Osteocyte (in vitro differentiated cells): ENCODE results near the gene PLEKHG4B. TPM values are rescaled to one million over a fixed set of nuclear protein-coding genes. Genes with fewer than 3 reads are reported as not detected.

Experiments
- DNase-seq: peaks from one replicate; pipeline ENCODE4 v3.0.0; 2021; ENCODE audit warnings: mixed read lengths; ENCODE audit not compliant: unreplicated experiment; ENCODE audit errors: extremely low spot score
- H3K27ac Mint-ChIP-seq: one replicate; pipeline ENCODE4 v1.8.0; 2021; ENCODE audit warnings: mild to moderate bottlenecking, mixed read lengths; ENCODE audit not compliant: unreplicated experiment
- H3K27me3 Mint-ChIP-seq: one replicate; pipeline ENCODE4 v1.8.0; 2021; ENCODE audit warnings: mixed read lengths; ENCODE audit not compliant: unreplicated experiment
- H3K36me3 Mint-ChIP-seq: one replicate; pipeline ENCODE4 v1.8.0; 2021; ENCODE audit warnings: mixed read lengths; ENCODE audit not compliant: unreplicated experiment
- H3K4me1 Mint-ChIP-seq: one replicate; pipeline ENCODE4 v1.8.0; 2021; ENCODE audit warnings: mixed read lengths; ENCODE audit not compliant: unreplicated experiment
- H3K4me3 Mint-ChIP-seq: one replicate; pipeline ENCODE4 v1.8.0; 2021; ENCODE audit warnings: mild to moderate bottlenecking, moderate library complexity, mixed read lengths; ENCODE audit not compliant: unreplicated experiment
- H3K9me3 Mint-ChIP-seq: one replicate; pipeline ENCODE4 v1.8.0; 2021; ENCODE audit warnings: mixed read lengths; ENCODE audit not compliant: unreplicated experiment
- total RNA-seq: library from RNA; stranded (reverse); gene quantifications from 2 replicates; pipeline ENCODE4 v1.2.1, GENCODE V29; 2021
- TF ChIP-seq, protein P1 (sequence below): fragments of 200-600 bp; sonication (generic); IDR thresholded peaks from 2 replicates; pipeline ENCODE4 v1.5.0; 2021; ENCODE audit warnings: antibody characterized with exemption, mild to moderate bottlenecking, moderate library complexity

Gene PLEKHG4B
- total RNA-seq, 1 donor from 2014 or later = 4.5 TPM

- Mint-ChIP-seq H3K4me1 (no peaks in the 10 kb centered on the region), H3K27me3 (peaks cover 28% of the 10 kb centered on the region), H3K27ac (no peak overlapping the region), H3K4me3 (no peak overlapping the region), H3K36me3 (peaks cover 20% of the 10 kb centered on the region), H3K9me3 (peaks cover 27% of the 10 kb centered on the region)
- TF ChIP-seq, protein P1, sequence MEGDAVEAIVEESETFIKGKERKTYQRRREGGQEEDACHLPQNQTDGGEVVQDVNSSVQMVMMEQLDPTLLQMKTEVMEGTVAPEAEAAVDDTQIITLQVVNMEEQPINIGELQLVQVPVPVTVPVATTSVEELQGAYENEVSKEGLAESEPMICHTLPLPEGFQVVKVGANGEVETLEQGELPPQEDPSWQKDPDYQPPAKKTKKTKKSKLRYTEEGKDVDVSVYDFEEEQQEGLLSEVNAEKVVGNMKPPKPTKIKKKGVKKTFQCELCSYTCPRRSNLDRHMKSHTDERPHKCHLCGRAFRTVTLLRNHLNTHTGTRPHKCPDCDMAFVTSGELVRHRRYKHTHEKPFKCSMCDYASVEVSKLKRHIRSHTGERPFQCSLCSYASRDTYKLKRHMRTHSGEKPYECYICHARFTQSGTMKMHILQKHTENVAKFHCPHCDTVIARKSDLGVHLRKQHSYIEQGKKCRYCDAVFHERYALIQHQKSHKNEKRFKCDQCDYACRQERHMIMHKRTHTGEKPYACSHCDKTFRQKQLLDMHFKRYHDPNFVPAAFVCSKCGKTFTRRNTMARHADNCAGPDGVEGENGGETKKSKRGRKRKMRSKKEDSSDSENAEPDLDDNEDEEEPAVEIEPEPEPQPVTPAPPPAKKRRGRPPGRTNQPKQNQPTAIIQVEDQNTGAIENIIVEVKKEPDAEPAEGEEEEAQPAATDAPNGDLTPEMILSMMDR = no peak
- DNase-seq = no peak
These were observed 27.6 kb downstream of the PLEKHG4B start for GRCh38 chr5:119486-120097.

DNA sequence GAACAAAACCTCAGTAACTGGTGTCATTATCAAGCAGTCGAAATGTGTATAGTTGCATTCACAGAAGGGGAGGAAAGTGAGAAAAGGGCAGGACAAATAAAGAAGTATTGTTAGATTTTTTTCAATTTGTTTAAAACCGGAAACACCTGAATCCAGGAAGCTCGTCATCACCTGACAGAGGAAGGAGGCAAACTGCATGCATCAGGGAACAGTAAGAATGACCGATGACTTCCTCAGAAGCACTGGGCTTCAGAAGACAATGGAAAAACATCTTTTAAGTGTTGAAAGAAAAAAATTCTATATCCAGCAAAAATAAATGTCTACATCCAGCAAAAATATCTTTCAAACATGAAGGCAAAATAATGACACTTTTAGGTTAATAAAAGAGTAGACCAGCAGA, 29.5 kb downstream of the PLEKHG4B start:
- no peak overlapping the region for H3K27ac Mint-ChIP-seq
- DNase-seq = no peak
- H3K9me3 Mint-ChIP-seq = peaks cover 31% of the 10 kb centered on the region
- no peak overlapping the region for H3K4me3 Mint-ChIP-seq
- TF ChIP-seq, protein P1 = no peak
- H3K36me3 Mint-ChIP-seq = peaks cover 22% of the 10 kb centered on the region
- no peaks in the 10 kb centered on the region for H3K4me1 Mint-ChIP-seq
- peaks cover 19% of the 10 kb centered on the region for H3K27me3 Mint-ChIP-seq

- peaks cover 34% of the 10 kb centered on the region for H3K9me3 Mint-ChIP-seq
- peaks cover 18% of the 10 kb centered on the region for H3K36me3 Mint-ChIP-seq
- TF ChIP-seq, protein P1 = no peak
- peaks cover 21% of the 10 kb centered on the region for H3K4me1 Mint-ChIP-seq
- H3K27me3 Mint-ChIP-seq = peaks cover 16% of the 10 kb centered on the region
- no peak overlapping the region for H3K27ac Mint-ChIP-seq
- H3K4me3 Mint-ChIP-seq = no peak overlapping the region
- DNase-seq = no peak
These were observed 33.8 kb downstream of the PLEKHG4B start for GRCh38 chr5:125815-126214.

DNA sequence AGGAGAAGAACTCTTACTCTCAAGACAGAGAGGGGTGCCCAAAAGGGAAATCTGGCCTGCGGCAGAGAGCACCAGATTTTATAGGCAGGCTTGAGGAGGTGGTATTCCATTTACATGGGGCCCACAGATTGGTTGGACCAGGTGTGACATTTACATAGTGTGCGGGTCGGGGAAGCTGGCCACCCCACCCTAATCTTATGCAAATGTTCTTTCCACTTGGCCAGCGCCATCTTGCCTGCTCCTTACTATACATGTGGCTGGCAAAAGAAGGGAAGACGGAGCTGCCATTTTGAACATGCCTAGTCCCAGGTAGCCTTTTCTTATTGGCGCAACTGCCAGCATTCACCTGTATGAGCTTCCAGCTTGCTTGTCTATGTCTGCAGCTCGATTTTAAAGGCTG, 34.8 kb downstream of the PLEKHG4B start:
- Mint-ChIP-seq H3K27me3 (peaks cover 14% of the 10 kb centered on the region), H3K9me3 (peaks cover 27% of the 10 kb centered on the region), H3K36me3 (peaks cover 12% of the 10 kb centered on the region), H3K4me3 (no peak overlapping the region), H3K27ac (no peak overlapping the region), H3K4me1 (peaks cover 28% of the 10 kb centered on the region)
- DNase-seq = no peak
- TF ChIP-seq, protein P1 = no peak

GRCh38 chr5:127886-128285, 35.9 kb downstream of the PLEKHG4B start:
- Mint-ChIP-seq H3K4me3 (no peak overlapping the region), H3K27me3 (peaks cover 13% of the 10 kb centered on the region), H3K9me3 (peaks cover 23% of the 10 kb centered on the region), H3K27ac (no peak overlapping the region), H3K36me3 (peaks cover 12% of the 10 kb centered on the region), H3K4me1 (peaks cover 28% of the 10 kb centered on the region)
- DNase-seq = no peak
- TF ChIP-seq, protein P1 = no peak
